HG03175 (cell line): ENCODE measurements around the gene VPS37D.
A peak's percentile ranks its signal among the peaks of the same experiment; 100 is the strongest.
"Not testable (repeated sequence)": the region's sequence is repeated elsewhere in the genome, so short reads cannot be mapped to it uniquely, and the experiment has no call there.

Source experiments
- ATAC-seq: cut with Tn5 transposase; IDR thresholded peaks from one replicate; pipeline ENCODE4 v1.9.1; 2021; ENCODE audit warnings: mild to moderate bottlenecking, moderate library complexity; ENCODE audit not compliant: unreplicated experiment

VPS37D gene

DNA sequence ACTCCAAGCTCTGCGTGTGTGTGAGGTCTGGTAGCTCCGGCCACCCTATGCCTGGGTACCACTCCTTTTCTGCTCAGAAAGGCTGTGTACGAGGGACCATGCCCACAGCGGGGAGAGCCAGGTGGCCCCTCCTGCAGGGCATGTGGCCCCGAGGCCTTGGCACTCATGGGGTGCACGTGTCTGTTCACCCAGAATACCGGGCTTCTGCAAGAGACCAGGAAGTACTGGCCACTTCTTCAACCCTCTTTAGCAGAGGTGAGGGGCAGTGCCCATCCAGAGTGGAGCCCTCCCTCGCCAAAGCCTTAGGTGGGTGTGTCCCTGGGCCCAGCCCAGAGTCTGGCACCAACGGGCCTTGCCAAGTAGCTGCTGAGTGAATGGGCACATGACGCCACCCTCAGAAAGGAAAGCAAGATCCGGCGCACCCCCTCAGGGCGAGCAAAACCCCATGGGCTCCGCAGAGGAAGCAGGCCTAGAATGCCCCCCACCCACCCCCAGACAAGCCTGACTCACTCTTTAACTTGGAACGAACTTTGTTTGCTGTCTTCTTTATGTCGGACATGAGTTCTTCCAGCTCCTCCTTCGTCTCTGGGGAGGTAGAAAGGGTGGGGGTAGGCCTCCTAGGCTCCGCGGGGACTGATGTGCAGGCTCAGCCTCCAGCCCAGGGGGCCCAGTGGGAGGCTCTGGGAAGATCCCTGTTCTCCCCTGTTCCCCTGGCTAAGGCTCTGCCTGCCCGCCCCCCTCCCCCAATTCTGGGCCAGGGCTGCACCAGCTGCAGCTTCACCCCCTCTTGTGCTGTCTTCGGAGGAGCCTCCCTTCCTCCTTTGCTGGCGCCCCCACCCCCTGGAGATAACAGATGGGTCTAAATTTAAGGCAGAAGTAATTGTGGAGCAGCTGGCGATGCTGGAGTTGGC, 37.3 kb downstream of the VPS37D start:
- no peak for ATAC-seq

DNA sequence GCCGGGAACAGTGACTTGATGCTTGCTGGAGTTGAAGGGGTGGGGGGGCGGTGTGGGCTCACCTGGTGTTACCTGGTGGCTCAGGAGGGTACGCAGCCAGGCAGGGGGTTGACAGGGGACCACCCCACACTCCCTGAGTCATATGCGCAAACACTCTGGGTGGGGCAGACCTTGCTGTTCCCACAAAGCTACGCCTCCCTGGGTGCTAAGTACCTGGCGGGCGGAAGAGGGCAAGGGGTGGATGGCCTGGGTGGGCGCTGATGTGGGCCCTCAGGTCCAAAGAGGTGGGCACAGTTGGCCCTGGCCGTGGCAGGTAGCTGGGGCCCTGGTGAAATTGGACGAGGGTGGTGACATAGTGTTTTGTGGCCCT, 37.9 kb downstream of the VPS37D start:
- ATAC-seq = no peak

DNA sequence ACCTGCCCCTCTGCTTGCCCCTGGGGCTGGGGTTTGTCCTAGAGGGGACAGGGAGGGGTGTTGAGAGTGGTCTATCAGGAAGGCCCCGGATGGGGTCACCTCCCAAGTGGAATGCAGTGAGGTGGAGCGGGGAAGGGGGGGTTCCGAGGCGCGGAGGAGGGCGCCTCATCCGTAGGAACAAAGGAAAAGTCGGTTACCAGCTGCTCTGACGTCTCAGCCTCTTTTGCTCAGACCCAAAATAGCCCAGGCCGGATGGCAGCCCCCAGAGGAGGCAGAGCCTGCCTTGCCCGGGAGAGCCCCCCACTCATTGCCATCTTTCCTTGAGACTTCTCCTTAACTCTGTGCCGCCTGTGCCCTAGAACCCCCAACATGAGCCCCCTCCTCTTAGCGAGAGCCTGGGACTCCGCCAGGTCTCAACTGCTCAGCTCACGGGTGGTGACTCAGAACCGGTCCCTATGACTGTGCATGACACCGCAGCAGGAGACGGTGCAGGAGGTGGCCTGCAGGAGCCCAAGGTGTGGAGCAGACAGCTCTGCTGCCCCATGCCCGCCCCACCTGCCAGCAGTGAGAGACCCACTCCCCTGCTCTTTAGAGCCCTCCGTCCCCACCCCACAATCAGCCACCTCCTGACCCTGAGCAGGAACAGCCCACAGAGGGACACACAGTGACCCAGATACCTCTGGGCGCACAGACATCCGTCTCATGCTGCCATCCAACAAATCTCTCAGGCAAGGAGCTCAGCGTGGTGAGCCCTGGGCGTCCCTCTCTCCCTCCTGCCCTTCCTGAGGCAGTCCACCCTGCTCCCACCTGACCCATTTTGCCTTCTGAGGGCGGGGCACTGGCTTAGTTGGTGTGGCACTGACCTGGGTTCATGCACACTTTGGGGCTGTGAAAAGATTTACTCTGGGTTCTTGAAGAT, 38.8 kb downstream of the VPS37D start:
- no peak for ATAC-seq

DNA sequence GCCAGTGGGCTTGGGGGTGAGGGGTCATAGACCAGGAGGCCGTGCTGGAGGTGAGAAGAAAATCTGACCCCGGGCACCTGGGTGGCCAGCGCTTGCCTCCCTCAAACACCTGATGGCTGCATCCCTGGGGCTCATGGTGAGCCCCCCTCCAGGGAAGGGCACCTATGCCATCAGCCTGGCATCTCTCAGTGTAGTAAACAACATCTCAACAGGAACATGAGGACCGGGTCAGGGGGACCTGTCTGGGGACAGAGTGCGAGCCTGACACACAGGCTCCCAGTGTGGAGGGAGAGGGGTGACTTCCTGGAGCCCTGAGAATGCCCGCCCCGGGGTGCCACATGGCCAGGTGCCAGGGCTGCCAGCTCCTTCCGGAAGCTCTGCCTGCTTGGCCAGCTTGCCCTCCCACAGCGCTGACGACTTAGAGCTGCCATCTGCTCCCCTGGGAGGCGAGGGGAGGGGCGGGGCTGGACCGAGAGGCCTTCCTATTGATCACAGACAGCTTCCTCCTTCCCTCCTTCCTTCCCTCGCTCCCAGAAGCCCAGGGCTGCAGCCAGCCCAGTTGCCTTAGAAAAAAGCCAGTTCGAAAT, 39.5 kb downstream of the VPS37D start:
- ATAC-seq = no peak

DNA sequence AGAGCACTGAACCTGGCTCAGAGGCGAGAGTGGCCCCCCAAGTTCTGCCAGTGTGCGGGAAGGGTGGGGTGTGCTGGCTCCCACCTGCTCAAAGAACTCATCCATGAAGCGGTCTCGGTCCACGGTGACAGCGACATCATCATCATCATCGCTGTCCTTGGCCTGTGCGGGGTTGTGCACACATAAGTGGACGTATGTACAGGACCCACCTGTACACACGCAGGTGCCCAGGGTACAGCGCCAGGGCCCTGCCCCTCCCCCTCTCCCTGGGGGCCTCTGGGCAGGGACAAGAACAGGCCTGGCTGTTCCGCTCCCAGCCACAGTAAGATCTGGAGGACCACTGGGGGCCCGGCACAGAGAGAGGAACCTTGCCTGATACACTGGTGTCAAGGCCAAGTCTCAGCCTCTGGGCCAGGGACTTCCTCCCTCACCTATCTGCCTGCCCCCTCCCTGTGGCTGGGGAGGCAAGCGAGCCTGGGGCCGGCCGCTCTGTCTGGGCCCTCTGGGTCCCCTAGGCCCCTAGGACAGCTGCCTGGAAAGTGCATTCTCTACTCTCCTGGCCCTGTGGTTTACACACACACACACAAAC, 41.4 kb downstream of the VPS37D start:
- no peak for ATAC-seq

DNA sequence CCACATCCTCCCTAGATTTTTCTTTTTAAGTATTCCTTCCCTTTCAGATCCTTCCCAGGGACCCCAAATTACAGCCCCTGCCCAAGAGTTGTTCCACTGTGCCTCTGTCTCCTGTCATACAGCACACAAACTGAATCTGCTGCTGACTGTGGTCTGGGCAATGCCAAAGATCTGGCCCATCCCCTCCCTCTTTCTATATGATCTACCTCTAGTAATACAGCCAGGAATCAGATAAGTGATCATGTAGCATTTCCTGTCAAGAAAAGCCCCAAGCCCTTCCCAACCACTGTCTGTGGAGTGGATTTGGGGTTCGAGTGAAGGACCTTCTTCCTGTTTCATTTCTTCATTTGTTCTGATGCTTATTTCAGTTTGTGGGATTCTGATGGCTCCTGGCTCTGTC, 45.1 kb downstream of the VPS37D start:
- ATAC-seq = no peak

DNA sequence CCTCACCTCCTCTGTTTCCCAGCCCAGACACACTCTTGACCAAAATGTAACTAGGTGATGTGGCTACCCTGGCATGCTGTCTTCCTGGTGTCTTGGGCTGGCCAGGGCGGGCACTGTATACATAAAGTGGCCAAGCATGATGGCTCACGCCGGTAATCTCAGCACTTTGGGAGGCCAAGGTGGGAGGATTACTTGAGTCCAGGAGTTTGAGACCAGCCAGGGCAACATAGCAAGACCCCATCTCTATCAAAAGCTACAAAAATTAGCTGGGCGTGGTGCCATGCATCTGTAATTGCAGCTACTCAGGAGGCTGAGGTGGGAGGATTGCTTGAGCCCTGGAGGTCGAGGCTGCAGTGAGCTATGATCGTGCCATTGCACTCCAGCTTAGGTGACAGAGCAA, 45.7 kb downstream of the VPS37D start:
- ATAC-seq = not testable (repeated sequence)

DNA sequence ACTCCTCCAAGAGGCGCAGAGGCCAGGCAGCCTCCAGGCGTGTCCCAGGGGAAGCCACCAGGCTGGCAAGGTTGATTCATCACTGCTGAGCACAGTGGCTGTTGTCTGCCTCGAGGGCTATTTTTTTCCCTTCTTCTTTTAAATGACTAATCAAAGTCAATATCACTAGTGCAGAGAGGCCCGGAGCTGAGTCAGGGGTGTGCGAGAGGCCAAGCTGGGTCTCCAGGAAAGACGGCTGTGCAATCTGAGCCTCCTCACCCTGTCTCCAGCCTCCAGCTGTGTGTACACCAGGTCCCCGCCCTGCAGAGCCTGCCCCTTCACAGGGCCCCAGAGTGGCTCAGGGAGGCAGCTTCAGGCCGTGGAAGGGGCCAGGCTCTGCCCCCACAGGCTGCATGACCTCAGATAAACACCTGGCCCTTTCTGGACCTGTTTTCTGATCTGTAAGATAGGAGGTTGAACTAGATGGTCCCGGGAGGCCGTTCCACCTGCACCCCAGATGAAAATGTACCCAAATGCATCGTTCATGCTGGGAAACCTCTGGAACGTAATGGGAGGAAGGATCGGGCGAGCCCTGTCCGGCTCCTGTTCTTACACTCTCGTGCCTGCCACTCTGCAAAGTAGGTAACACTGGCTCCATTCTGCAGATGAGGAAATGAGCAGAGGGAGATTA, 48.2 kb downstream of the VPS37D start:
- no peak for ATAC-seq

DNA sequence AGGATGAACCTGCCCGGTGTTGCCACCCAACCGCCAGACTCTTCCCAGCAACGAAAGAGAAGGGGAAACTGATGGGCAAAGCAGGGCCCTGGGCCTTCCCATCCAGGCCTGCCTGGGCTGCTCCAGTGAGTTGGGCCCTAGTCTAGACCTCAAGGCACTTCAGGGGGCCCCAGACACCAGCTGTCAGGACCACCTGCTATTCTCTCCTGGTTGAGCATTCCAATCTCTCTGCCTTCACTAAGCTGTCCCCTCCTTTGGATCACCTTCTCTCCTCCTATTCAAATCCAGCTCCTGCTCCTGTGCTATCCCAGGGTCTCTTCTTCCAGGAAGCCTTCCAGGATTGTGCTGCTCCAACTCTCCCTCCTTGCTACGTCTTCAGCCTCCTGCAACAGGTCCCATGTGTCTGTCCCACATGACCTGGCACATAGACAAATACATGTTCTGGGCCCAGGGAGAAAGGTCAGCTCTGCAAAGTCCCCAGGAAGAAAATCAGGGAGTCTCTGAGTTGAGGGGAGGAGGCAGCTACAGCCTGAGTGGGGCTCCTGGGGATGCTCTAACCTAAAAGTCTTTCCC, 48.8 kb downstream of the VPS37D start:
- ATAC-seq = no peak

DNA sequence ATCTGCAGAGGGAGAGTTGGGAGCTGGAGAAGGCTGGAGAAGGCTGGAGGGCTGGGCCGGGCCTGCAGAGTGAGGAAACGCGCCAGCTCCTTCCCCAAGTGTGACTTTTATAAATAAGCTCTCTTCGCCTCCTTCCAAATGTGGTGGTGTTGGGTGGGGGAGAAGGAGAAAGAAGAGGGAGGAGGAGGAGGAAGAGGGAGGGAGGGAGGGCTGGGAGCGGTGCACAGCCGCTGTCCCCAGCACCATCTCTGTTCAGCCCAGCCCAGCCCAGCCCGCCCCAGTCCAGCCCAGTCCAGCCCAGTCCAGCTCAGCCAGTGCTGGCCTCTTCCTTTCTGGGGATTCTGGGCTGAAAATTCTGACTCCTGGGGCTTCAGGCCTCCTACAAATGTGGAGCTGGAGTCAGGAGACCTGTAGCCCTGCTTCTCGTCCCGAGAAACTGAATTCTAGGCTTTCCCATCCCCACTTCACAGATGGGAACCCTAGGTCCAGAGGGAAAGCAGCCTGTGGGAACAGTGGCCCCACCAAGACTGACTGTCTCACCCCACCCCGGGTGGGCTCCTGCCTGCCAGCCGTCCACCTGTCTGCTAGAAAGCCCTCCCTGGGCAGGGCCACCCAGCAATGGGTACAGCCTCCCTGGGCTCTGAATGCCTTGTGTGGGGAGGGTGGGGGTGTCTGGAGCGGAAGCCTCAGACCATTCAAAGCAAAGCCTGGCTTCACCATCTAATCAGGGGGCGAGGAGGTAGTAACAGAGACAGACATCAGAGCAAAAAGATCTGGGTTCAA, 49.6 kb downstream of the VPS37D start:
- no peak for ATAC-seq

DNA sequence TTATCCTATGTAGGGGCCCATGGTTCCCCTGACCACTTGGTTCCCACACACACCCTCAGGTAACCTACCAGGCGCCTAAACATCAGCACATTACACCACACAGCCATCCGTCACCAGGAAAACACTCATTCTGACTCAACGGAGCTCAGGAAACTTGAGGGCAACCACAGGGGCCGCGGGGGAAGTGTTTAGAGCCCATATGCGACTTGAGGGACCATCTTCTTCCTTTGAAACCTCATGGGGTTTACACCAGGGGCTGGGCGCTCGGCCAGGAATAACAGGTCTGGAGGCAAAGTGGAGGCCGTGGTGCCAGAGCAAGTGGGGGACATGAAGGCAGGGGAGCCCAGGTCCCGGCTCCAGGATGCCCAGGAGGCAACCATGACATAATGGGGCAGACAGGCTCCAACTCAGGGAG, 50.4 kb downstream of the VPS37D start:
- no peak for ATAC-seq

DNA sequence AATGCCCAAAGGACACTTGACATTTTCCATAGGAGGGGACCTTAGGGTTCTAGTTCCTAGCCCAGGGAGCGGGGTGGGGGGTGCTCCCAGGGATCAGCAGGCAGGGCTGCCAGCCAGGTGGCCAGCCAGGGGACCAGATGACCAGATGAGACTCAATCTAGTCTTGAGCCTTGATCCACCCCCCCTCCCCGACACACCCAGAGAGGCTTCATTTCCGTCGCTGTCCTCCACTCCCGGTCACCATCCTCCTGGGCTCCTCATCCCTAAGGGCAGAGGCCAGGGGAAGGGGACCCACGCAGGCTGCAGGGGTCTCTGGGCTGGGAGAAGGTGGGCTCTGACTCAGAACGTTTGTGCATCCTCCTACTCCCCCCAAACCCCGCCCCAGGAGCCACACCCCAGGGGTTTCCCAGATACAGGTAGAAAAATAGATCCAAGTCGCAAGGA, 50.8 kb downstream of the VPS37D start:
- ATAC-seq = no peak

DNA sequence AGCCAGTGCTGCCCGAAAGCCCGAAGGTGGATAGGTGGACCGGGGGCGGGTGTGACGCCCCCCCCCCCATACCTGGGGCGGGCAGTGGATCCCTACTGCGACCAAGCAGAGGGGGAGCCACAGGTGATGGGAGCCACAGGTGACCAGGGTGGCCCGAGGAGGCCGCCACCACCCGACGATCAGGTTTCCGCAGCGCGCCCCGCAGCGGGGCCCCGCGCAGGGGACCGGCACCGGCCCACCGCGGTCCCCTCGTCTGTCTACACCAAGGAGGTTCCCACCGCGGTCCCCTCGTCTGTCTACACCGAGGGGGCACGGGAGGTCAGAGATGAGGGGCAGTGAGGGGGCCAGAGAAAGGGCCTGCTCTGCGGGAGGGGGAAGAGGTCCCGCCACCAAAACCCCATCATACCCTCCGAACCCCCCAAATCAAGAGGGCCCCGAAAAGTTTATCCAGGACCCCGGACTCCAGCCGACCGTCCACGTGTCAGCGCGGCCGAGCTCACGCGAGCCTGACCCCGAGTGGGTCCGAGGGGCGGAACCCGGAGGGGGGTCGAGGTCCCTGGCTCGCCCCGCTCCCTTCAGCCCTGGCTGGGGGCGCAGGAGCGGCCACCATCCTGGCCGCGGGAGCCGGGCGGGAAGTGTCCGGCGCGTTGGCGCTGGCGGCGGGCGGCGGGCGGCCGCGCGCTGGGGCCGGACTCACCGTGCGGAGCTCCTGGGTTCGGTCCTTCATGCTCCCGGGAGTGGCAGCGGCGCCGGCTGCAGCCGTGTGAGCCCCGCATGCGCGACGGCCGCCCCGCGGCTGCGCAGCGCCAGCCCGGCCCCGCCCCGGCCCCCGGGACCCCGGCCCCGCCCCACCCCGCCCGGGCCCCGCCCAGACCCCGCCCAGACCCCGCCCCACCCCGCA, 51.5 kb downstream of the VPS37D start, which contains the start of gene STX1A:
STX1A (minus strand) TSS at position 765 of the 901 bp plus-strand sequence; CDS start at position 727, 38 bp downstream.
- ATAC-seq = peak; percentile 72

DNA sequence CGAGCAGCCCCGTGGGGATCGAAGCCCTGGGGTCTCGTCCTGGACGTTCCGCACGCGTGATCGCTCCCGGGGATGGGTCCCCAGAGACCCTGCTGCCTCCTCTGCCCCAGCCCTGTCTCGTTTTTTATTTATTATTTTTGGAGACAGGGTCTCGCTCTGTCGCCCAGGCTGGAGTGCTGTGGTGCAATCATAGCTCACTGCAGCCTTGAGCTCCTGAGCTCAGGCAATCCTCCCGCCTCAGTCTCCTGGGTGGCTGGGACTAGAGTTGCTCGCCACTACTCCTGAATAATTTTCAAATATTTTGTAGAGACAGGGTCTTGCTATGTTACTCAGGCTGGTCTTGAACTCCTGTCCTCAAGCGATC, 52.2 kb downstream of the VPS37D start:
- peak; percentile 16 for ATAC-seq

DNA sequence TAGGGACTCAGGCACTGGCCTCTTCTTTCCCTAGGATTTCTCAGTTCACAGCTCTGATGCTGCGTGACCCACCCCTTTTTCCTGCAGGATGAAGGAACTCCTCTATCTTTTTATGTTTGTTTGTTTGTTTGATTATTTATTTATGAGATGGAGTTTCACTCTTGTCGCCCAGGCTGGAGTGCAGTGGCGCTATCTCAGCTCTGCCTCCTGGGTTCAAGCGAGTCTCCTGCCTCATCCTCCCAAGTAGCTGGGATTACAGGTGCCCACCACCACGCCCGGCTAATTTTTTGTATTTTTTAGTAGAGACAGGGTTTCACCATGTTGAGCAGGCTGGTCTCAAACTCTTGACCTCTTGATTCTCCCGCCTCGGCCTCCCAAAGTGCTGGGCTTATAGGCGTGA, 52.8 kb downstream of the VPS37D start:
- ATAC-seq = not testable (repeated sequence)

DNA sequence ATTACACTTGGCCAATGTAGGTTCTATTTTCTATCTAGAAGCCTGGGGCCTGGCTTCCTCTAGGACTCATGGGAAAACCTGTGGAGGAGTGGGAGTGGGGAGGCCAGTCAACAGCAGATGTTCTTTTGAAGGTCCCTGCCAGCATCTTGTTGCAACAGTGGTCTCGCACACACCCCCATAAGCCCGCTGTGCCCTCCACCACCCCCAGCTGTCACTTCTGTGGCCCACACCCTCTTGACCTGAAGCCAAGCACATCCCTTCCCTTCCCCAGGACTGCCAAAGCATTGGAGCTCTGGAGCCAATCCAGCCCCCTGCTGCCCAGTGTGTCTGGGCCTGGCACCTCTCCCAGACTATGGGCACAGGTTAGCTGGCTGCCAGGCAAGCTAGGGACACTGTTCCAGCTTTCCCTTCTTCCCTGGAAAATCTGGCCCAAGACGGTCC, 53.8 kb downstream of the VPS37D start:
- no peak for ATAC-seq
